KMS-11 (cell line): ENCODE data around the gene TADA3.

Experiments
- H2AFZ ChIP-seq: fragments of 200-600 bp; sonication (generic); 2 replicates; pipeline ENCODE4 v1.6.1; 2016; ENCODE audit warnings: antibody characterized with exemption, mixed run types, low read depth
- H3K27ac ChIP-seq: fragments of 200-600 bp; sonication (generic); 2 replicates; pipeline ENCODE4 v1.6.1; 2016; ENCODE audit warnings: mild to moderate bottlenecking, mixed run types
- H3K27me3 ChIP-seq: fragments of 200-600 bp; sonication (generic); 2 replicates; pipeline ENCODE4 v1.6.1; 2017; ENCODE audit warnings: mild to moderate bottlenecking, low read depth, mixed run types, moderate library complexity; ENCODE audit not compliant: insufficient read depth
- H3K36me3 ChIP-seq: fragments of 200-600 bp; sonication (generic); 2 replicates; pipeline ENCODE4 v1.6.1; 2017; ENCODE audit warnings: mild to moderate bottlenecking, mixed run types; ENCODE audit not compliant: insufficient read depth
- H3K4me1 ChIP-seq: fragments of 200-600 bp; sonication (generic); 2 replicates; pipeline ENCODE4 v1.6.1; 2016; ENCODE audit warnings: mild to moderate bottlenecking, low read depth, mixed run types; ENCODE audit not compliant: poor library complexity, severe bottlenecking
- H3K4me2 ChIP-seq: fragments of 200-600 bp; sonication (generic); 2 replicates; pipeline ENCODE4 v1.7.0; 2016; ENCODE audit warnings: mild to moderate bottlenecking, mixed run types
- H3K4me3 ChIP-seq: fragments of 200-600 bp; sonication (generic); IDR thresholded peaks from 2 replicates; pipeline ENCODE4 v1.6.1; 2017; ENCODE audit warnings: low read depth, low read length, mixed read lengths; ENCODE audit not compliant: insufficient read depth
- H3K79me2 ChIP-seq: fragments of 200-600 bp; sonication (generic); 2 replicates; pipeline ENCODE4 v1.6.1; 2016; ENCODE audit warnings: low read depth, mixed run types; ENCODE audit not compliant: insufficient read depth
- H3K9ac ChIP-seq: fragments of 200-600 bp; sonication (generic); 2 replicates; pipeline ENCODE4 v1.6.1; 2016; ENCODE audit warnings: mild to moderate bottlenecking, mixed run types
- H4K20me1 ChIP-seq: fragments of 200-600 bp; sonication (generic); 2 replicates; pipeline ENCODE4 v1.6.1; 2016; ENCODE audit warnings: mild to moderate bottlenecking, mixed run types; ENCODE audit not compliant: insufficient read depth
- CTCF ChIP-seq: fragments of 200-600 bp; sonication (generic); conservative IDR thresholded peaks from 2 replicates; pipeline ENCODE4 v1.6.1; 2017; ENCODE audit warnings: low read depth, mild to moderate bottlenecking, antibody characterized with exemption, low read length, moderate library complexity, mixed read lengths

Gene TADA3

GRCh38 chr3:9810846-9811245 lies 18.6 kb upstream of the TADA3 start:
- H3K79me2 ChIP-seq: no peaks in the 10 kb centered on the region
- H3K4me2 ChIP-seq: no peak overlapping the region; the same call in 1 of the 2 replicates
- no peak overlapping the region for H3K4me3 ChIP-seq
- H3K27ac ChIP-seq: no peak overlapping the region
- no peaks in the 10 kb centered on the region for H3K36me3 ChIP-seq
- no peak for TF ChIP-seq CTCF
- no peaks in the 10 kb centered on the region for H3K27me3 ChIP-seq
- H2AFZ ChIP-seq: peak overlapping the region; percentile 47; the same call in 1 of the 2 replicates
- peaks cover 11% of the 10 kb centered on the region for H3K4me1 ChIP-seq
- H3K9ac ChIP-seq: no peak overlapping the region
- no peaks in the 10 kb centered on the region for H4K20me1 ChIP-seq

- no peaks in the 10 kb centered on the region for H3K36me3 ChIP-seq
- peak overlapping the region; percentile 47 for H2AFZ ChIP-seq
- no peak for TF ChIP-seq CTCF
- H3K4me2 ChIP-seq: peak overlapping the region; percentile 68
- H4K20me1 ChIP-seq: no peaks in the 10 kb centered on the region
- no peaks in the 10 kb centered on the region for H3K27me3 ChIP-seq
- no peak overlapping the region for H3K27ac ChIP-seq
- H3K9ac ChIP-seq: peak overlapping the region; percentile 51; the same call in 1 of the 2 replicates
- no peaks in the 10 kb centered on the region for H3K79me2 ChIP-seq
- peaks cover 11% of the 10 kb centered on the region for H3K4me1 ChIP-seq
- no peak overlapping the region for H3K4me3 ChIP-seq
Observed at GRCh38 chr3:9810433-9810770, 18.1 kb upstream of the TADA3 start.

GRCh38 chr3:9809615-9810432 lies 17.6 kb upstream of the TADA3 start, which contains the start of gene TTLL3:
TTLL3 (plus strand) TSS chr3:9810262; CDS start chr3:9810662, 400 bp downstream.
- no peaks in the 10 kb centered on the region for H3K79me2 ChIP-seq
- H2AFZ ChIP-seq: peak within 1 kb of the TSS; percentile 47
- peak within 1 kb of the TSS; percentile 27 for H3K4me3 ChIP-seq
- H4K20me1 ChIP-seq: no peaks in the 10 kb centered on the region
- H3K4me1 ChIP-seq: peaks cover 11% of the 10 kb centered on the region
- peak within 1 kb of the TSS; percentile 51; the same call in 1 of the 2 replicates for H3K9ac ChIP-seq
- H3K27me3 ChIP-seq: no peaks in the 10 kb centered on the region
- H3K36me3 ChIP-seq: no peaks in the 10 kb centered on the region
- H3K27ac ChIP-seq: peak within 1 kb of the TSS; percentile 39; the same call in 1 of the 2 replicates
- H3K4me2 ChIP-seq: peak within 1 kb of the TSS; percentile 68
- TF ChIP-seq CTCF: no peak

GRCh38 chr3:9809239-9809614 lies 17.0 kb upstream of the TADA3 start:
- no peaks in the 10 kb centered on the region for H3K36me3 ChIP-seq
- H3K9ac ChIP-seq: peak overlapping the region; percentile 51; the same call in 1 of the 2 replicates
- H3K4me1 ChIP-seq: peaks cover 11% of the 10 kb centered on the region
- TF ChIP-seq CTCF: no peak
- H3K27me3 ChIP-seq: no peaks in the 10 kb centered on the region
- H3K79me2 ChIP-seq: no peaks in the 10 kb centered on the region
- H4K20me1 ChIP-seq: no peaks in the 10 kb centered on the region
- H3K4me2 ChIP-seq: peak overlapping the region; percentile 68; the same call in 1 of the 2 replicates
- H3K27ac ChIP-seq: peak overlapping the region; percentile 39; the same call in 1 of the 2 replicates
- H3K4me3 ChIP-seq: peak overlapping the region; percentile 27
- peak overlapping the region; percentile 47; the same call in 1 of the 2 replicates for H2AFZ ChIP-seq
